Dermis lymphatic vessel endothelial cell (primary cell): ENCODE data around the gene PCSK4. TPM values are rescaled to one million over a fixed set of nuclear protein-coding genes. Genes with fewer than 3 reads are reported as not detected.

Experiments used
- total RNA-seq: library from RNA; depleted of rRNA; stranded (reverse); fragments of >200 nt; gene quantifications from 2 replicates; pipeline ENCODE4 v1.2.1, GENCODE V29; 2014

PCSK4 gene
- 0.52 and 0.65 TPM in 2 replicates for total RNA-seq

GRCh38 chr19:1490311-1491113 lies at the start of gene PCSK4:
TSS of gene PCSK4 (minus strand) at chr19:1490350. CDS start at chr19:1490346, 4 bp downstream.

GRCh38 chr19:1523412-1524286 lies 33.5 kb upstream of the PCSK4 start, which contains the start of gene PLK5:
TSS of gene PLK5 (plus strand) at chr19:1524077. CDS start at chr19:1526997, 2,920 bp downstream.

GRCh38 chr19:1512671-1513498 lies 22.7 kb upstream of the PCSK4 start, which contains the start of gene ADAMTSL5:
TSS of gene ADAMTSL5 (minus strand) at chr19:1513019. CDS start at chr19:1510943, 2,076 bp downstream.

GRCh38 chr19:1491114-1491848 lies 1.1 kb upstream of the PCSK4 start, which contains the start of gene REEP6:
TSS of gene REEP6 (plus strand) at chr19:1491181. CDS start at chr19:1491270, 89 bp downstream.

GRCh38 chr19:1478934-1479707 lies 11.0 kb downstream of the PCSK4 start, which contains the start of gene C19orf25:
TSS of gene C19orf25 (minus strand) at chr19:1479215. CDS start at chr19:1478903, 312 bp downstream.

GRCh38 chr19:1449467-1450442 lies 40.4 kb downstream of the PCSK4 start, which contains the start of gene APC2:
TSS of gene APC2 (plus strand) at chr19:1450121. CDS start at chr19:1453002, 2,881 bp downstream.

GRCh38 chr19:1438035-1438932 lies 51.9 kb downstream of the PCSK4 start, which contains the start of gene RPS15:
TSS of gene RPS15 (plus strand) at chr19:1438396. CDS start at chr19:1438426, 30 bp downstream.

Other genes starting within 250 kb of the PCSK4 start
- gene ATP5F1D, start 248.6 kb downstream of the PCSK4 start, total RNA-seq: 12.6 and 14.8 TPM in 2 replicates
- gene MIDN, start 241.8 kb downstream of the PCSK4 start, total RNA-seq: 5.4 and 7.2 TPM in 2 replicates
- gene CIRBP, start 221.0 kb downstream of the PCSK4 start, total RNA-seq: 214 and 308 TPM in 2 replicates
- 12.2 and 12.7 TPM in 2 replicates for gene FAM174C, start 214.8 kb downstream of the PCSK4 start, total RNA-seq
- gene EFNA2, start 204.5 kb downstream of the PCSK4 start, total RNA-seq: not detected in 2 replicates
- 63.5 and 98.7 TPM in 2 replicates for gene NDUFS7, start 106.4 kb downstream of the PCSK4 start, total RNA-seq
- gene GAMT, start 88.8 kb downstream of the PCSK4 start, total RNA-seq: 6.0 and 6.6 TPM in 2 replicates
- gene DAZAP1, start 82.8 kb downstream of the PCSK4 start, total RNA-seq: 56.1 and 65.0 TPM in 2 replicates
- 339 and 445 TPM in 2 replicates for gene RPS15, start 52.0 kb downstream of the PCSK4 start, total RNA-seq
- gene APC2, start 40.2 kb downstream of the PCSK4 start, total RNA-seq: under 0.01 TPM in 2 replicates
- 17.0 and 17.9 TPM in 2 replicates for gene C19orf25, start 11.1 kb downstream of the PCSK4 start, total RNA-seq
- gene REEP6, start 831 bp upstream of the PCSK4 start, total RNA-seq: 0.22 and 0.26 TPM in 2 replicates
- not detected in 2 replicates for gene ADAMTSL5, start 22.7 kb upstream of the PCSK4 start, total RNA-seq
- gene PLK5, start 33.7 kb upstream of the PCSK4 start, total RNA-seq: not detected in 2 replicates
- 44.1 and 48.3 TPM in 2 replicates for gene MEX3D, start 78.0 kb upstream of the PCSK4 start, total RNA-seq
- 79.7 and 84.2 TPM in 2 replicates for gene MBD3, start 102.5 kb upstream of the PCSK4 start, total RNA-seq
- 67.6 and 93.4 TPM in 2 replicates for gene UQCR11, start 115.1 kb upstream of the PCSK4 start, total RNA-seq
- 44.1 and 52.1 TPM in 2 replicates for gene TCF3, start 162.3 kb upstream of the PCSK4 start, total RNA-seq